Fibroblast of lung (primary cell): ENCODE data around the gene LINGO3.

ENCODE experiments used
- EZH2 ChIP-seq: IDR thresholded peaks from 2 replicates; pipeline ENCODE4 v1.5.1; 2012; ENCODE audit warnings: low read length, control low read depth, mild to moderate bottlenecking; ENCODE audit errors: missing control alignments
- TF ChIP-seq, protein P1 (sequence below), 2 donors: IDR thresholded peaks in 1 of 2; conservative IDR thresholded peaks in 1 of 2; 1 replicate in 1 of 2; 2 replicates in 1 of 2; pipeline ENCODE4 v1.5.1; 2011 to 2012; ENCODE audit warnings: low read length in 2 of 2, control low read depth in 1 of 2, inconsistent platforms in 1 of 2, low read depth in 1 of 2, mild to moderate bottlenecking in 1 of 2

DNA sequence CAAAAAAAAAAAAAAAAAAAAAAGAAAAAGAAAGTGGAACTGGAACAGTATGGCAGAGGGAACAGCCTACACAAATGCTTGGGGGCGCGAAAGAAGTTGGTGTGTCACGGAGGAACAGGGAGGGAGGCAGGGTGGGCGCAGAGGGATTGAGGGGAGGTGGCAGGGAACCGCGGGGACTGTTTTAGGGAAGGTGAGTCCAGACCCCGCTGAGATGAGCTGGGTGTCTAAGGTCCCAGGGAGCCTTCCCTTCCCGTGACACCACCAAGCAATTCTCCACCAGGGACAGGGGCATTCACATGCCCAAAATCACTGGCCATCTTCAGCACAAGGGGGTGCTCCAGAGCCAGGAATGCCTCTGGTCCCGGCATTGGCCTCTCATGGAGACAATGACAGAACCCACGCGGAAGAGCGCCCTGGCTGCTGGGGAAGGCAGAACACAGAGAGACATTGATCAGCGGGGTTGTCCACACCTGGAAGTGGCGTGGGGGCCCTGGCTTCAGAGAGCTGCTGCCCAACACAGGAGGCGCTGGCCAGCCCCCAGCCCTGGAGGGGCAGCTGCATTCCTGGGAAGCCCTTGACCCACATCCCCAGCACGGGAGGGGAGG is 32.9 kb downstream of the LINGO3 start:
- no peak for TF ChIP-seq EZH2
- TF ChIP-seq, protein P1, sequence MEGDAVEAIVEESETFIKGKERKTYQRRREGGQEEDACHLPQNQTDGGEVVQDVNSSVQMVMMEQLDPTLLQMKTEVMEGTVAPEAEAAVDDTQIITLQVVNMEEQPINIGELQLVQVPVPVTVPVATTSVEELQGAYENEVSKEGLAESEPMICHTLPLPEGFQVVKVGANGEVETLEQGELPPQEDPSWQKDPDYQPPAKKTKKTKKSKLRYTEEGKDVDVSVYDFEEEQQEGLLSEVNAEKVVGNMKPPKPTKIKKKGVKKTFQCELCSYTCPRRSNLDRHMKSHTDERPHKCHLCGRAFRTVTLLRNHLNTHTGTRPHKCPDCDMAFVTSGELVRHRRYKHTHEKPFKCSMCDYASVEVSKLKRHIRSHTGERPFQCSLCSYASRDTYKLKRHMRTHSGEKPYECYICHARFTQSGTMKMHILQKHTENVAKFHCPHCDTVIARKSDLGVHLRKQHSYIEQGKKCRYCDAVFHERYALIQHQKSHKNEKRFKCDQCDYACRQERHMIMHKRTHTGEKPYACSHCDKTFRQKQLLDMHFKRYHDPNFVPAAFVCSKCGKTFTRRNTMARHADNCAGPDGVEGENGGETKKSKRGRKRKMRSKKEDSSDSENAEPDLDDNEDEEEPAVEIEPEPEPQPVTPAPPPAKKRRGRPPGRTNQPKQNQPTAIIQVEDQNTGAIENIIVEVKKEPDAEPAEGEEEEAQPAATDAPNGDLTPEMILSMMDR (conservative IDR thresholded peaks at IDR 0.05 in 1 of 2, IDR thresholded peaks at IDR 0.05 in 1 of 2; ENCODE audit: low read depth in 1 of 2, low read length in 2 of 2) = peak; percentile 48 to 64
